Esophagus squamous epithelium (tissue), 4 donors: ENCODE measurements around the gene REV3L.
"Not testable (repeated sequence)": the region's sequence is repeated elsewhere in the genome, so short reads cannot be mapped to it uniquely, and the experiment has no call there.

Experiments
- CTCF ChIP-seq, 6 experiments: fragments of 450-650 bp in 4 of 6; fragments of 200-600 bp in 2 of 6; sonication (generic) in 2 of 6; IDR thresholded peaks; one replicate each; pipeline ENCODE4 v1.5.1; 2016 to 2019; ENCODE audit warnings: antibody characterized with exemption in 6 of 6, mild to moderate bottlenecking in 4 of 6, moderate library complexity in 4 of 6
- POLR2A ChIP-seq, 4 donors: fragments of 450-650 bp; IDR thresholded peaks; one replicate each; pipeline ENCODE4 v1.6.1; 2017; ENCODE audit warnings: antibody characterized with exemption in 4 of 4, mild to moderate bottlenecking in 4 of 4, moderate library complexity in 3 of 4

GRCh38 chr6:111507219-111507618, 24.2 kb upstream of the REV3L start:
- TF ChIP-seq CTCF, POLR2A (IDR thresholded peaks at IDR 0.05): not testable (repeated sequence)
